Vagina (tissue), 2 donors: ENCODE results near the gene SPON1.

Source experiments
- POLR2A ChIP-seq, 2 donors: fragments of 450-650 bp; IDR thresholded peaks; one replicate each; pipeline ENCODE4 v1.6.1; 2017; ENCODE audit warnings: antibody characterized with exemption in 2 of 2, mild to moderate bottlenecking in 2 of 2, moderate library complexity in 2 of 2
- POLR2AphosphoS5 ChIP-seq, 2 donors: sonication (generic); formaldehyde crosslinking; IDR thresholded peaks; one replicate each; pipeline ENCODE4 v1.9.0; 2017; ENCODE audit warnings: antibody characterized with exemption in 2 of 2, mild to moderate bottlenecking in 2 of 2, low read depth in 1 of 2; ENCODE audit not compliant: insufficient read depth in 1 of 2
- TF ChIP-seq, protein P1 (sequence below), 3 experiments: fragments of 450-650 bp in 2 of 3; fragments of 200-600 bp in 1 of 3; sonication (generic) in 1 of 3; IDR thresholded peaks; one replicate each; pipeline ENCODE4 v1.5.1; 2017 to 2019; ENCODE audit warnings: antibody characterized with exemption in 3 of 3, mild to moderate bottlenecking in 2 of 3, moderate library complexity in 2 of 3

DNA sequence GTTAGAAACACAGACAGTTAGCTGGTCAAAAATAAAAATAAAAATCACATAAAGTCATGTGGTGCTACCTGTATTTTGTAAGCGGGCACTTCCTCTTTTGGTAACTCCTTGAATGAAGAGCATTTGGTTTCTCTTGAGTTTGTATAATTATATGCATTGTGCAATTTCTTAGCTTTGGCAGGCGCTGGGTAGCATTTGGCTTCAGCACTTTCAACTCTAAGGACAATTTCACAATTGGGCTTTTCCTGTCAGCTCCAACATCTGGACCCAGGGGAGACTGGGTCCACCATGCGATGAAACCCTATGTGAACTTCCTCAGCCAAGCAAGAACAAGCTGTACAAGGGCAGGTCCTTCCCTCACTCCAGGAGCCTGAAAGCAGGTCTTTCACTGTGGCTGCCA lies 227.4 kb downstream of the SPON1 start:
- TF ChIP-seq, protein P1, sequence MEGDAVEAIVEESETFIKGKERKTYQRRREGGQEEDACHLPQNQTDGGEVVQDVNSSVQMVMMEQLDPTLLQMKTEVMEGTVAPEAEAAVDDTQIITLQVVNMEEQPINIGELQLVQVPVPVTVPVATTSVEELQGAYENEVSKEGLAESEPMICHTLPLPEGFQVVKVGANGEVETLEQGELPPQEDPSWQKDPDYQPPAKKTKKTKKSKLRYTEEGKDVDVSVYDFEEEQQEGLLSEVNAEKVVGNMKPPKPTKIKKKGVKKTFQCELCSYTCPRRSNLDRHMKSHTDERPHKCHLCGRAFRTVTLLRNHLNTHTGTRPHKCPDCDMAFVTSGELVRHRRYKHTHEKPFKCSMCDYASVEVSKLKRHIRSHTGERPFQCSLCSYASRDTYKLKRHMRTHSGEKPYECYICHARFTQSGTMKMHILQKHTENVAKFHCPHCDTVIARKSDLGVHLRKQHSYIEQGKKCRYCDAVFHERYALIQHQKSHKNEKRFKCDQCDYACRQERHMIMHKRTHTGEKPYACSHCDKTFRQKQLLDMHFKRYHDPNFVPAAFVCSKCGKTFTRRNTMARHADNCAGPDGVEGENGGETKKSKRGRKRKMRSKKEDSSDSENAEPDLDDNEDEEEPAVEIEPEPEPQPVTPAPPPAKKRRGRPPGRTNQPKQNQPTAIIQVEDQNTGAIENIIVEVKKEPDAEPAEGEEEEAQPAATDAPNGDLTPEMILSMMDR (IDR thresholded peaks at IDR 0.05): no peak
- TF ChIP-seq POLR2A (IDR thresholded peaks at IDR 0.05) (no peak), POLR2AphosphoS5 (IDR thresholded peaks at IDR 0.05; ENCODE audit: insufficient read depth in 1 of 2, low read depth in 1 of 2) (peak; percentile 24 to 36)
